Activated T-helper 2 cell treated with anti-CD3 and anti-CD28 coated beads, Interferon-gamma antibody, Interleukin-2, Interleukin-4, amounts not matched to agents 10 μg/mL and 5 μg/mL and 100 μg/mL, durations not matched to agents 14 hours and 24 hours and 36 hours (primary cell): ENCODE data around the gene TNFRSF17. TPM values are rescaled to one million over a fixed set of nuclear protein-coding genes. Genes with fewer than 3 reads are reported as not detected.
A peak's percentile ranks its signal among the peaks of the same experiment; 100 is the strongest.

ENCODE experiments used
- DNase-seq: peaks from one replicate; pipeline ENCODE4 v3.0.0; 2021; ENCODE audit warnings: low spot score
- H3K27ac Mint-ChIP-seq: one replicate; pipeline ENCODE4 v1.8.0; 2021; ENCODE audit warnings: mixed read lengths
- H3K27me3 Mint-ChIP-seq: one replicate; pipeline ENCODE4 v1.8.0; 2021; ENCODE audit warnings: low read depth, mixed read lengths
- H3K36me3 Mint-ChIP-seq: one replicate; pipeline ENCODE4 v1.8.0; 2021; ENCODE audit warnings: low read depth, mixed read lengths
- H3K4me1 Mint-ChIP-seq: one replicate; pipeline ENCODE4 v1.8.0; 2021; ENCODE audit warnings: low read depth, mixed read lengths
- H3K4me3 Mint-ChIP-seq: one replicate; pipeline ENCODE4 v1.8.0; 2021; ENCODE audit warnings: low read depth, mild to moderate bottlenecking, moderate library complexity, mixed read lengths
- H3K9me3 Mint-ChIP-seq: one replicate; pipeline ENCODE4 v1.8.0; 2021; ENCODE audit warnings: mixed read lengths
- intact Hi-C: fragments of 100-400 bp; cut with micrococcal nuclease; formaldehyde crosslinking; loops from one replicate; pipeline ENCODE4 v1.15.1; 2023
- total RNA-seq: library from RNA; stranded (reverse); gene quantifications from 2 replicates; pipeline ENCODE4 v1.2.3, GENCODE V29; 2022

Gene TNFRSF17
- total RNA-seq, 1 donor from 2014 or later = not detected

DNA sequence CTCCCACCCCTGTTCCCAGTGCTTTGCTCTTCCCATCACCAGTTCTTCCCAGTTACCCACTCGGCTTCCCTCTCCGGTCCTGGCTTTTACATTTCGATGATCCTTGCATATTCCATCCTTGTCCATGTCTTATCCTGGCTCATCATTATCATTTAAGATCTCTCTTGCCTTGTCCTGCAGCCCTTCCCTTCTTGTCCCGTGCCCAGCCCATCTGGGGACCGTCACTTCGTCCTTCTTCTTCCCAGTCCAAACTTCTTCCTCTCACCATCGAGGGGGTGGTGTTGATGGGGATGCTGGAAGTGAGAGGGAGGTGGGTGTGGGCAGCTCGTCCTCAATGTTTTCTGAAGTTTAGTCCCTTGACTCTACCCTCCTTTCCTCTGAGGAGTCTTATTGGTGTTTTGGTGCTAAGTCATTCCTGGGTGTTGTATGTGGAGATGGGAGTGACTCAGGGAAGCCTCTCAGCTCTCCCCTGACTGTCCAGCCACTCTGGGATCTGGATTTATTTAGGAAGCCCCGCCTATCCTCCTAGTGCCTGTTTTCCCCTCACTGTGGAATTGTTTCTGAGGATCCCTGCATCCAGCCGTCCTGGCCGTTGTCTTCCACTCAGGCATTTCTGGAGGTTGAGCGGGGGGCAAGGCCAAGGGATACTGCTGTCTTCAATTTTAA lies 12.5 kb downstream of the TNFRSF17 start:
- H3K4me1 Mint-ChIP-seq = peaks cover 24% of the 10 kb centered on the region
- intact Hi-C loops = loop anchor here (2.0 to 10.0 kb wide), 2 partner anchors 63 to 87 kb away; partner anchors contain the start of gene GSPT1
- H3K9me3 Mint-ChIP-seq = no peaks in the 10 kb centered on the region
- H3K4me3 Mint-ChIP-seq = peak overlapping the region; percentile 96
- no peak for DNase-seq
- no peaks in the 10 kb centered on the region for H3K27me3 Mint-ChIP-seq
- H3K27ac Mint-ChIP-seq = peak overlapping the region; percentile 43
- H3K36me3 Mint-ChIP-seq = peaks cover 4% of the 10 kb centered on the region

DNA sequence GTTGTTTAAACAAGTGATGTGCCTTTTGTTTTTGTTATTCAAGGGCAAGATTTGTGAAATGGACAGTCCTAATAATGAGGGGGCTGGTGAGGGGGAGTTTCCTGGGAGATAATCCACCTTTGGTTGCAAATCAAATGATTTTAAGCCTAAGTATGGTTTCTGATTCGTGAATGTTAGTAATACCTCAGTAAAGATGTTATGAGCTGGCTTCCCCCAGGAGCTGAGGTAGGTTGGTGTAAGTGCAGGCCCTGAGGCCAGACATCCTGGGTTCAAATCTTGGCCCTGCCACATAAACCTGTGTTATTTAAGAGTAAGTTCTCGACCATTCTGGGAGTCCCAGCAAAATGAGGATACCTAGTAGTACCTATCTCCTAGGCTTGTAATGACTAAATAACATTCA lies 13.1 kb downstream of the TNFRSF17 start:
- Mint-ChIP-seq H3K27me3 (no peaks in the 10 kb centered on the region), H3K4me3 (peak overlapping the region; percentile 96), H3K36me3 (peaks cover 4% of the 10 kb centered on the region), H3K9me3 (no peaks in the 10 kb centered on the region), H3K27ac (no peak overlapping the region), H3K4me1 (peaks cover 24% of the 10 kb centered on the region)
- intact Hi-C loops = loop anchor here (10.0 kb wide), 1 partner anchor 87 kb away; no protein-coding TSS in a partner anchor
- no peak for DNase-seq

DNA sequence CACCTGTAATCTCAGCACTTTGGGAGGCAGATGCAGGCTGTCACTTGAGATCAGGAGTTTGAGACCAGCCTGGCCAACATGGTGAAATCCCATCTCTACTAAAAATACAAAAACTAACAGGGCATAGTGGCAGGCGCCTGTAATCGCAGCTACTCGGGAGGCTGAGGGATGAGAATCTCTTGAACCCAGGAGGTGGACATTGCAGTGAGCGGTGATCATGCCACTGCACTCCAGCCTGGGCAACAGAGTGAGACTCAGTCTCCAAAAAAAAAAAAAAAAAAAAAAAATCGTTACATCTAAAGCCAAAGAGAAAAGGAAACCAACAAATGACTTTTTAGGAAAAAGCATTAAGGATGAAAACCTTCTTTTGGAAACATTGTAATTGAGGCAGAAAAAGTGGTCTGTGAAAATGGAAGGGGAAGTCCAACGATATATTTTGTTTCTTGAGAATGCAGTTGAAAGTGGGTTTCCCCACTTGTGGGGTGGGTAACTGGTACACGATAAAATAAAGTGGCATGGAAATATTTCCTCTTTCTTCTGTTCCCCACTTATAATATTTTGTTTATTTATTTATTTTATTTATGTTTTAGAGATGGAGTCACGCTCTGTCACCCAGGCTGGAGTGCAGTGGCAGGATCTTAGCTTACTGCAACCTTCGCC lies 14.1 kb downstream of the TNFRSF17 start:
- Mint-ChIP-seq H3K27ac (no peak overlapping the region), H3K4me1 (peaks cover 24% of the 10 kb centered on the region), H3K9me3 (no peaks in the 10 kb centered on the region), H3K36me3 (peaks cover 4% of the 10 kb centered on the region), H3K4me3 (no peak overlapping the region), H3K27me3 (no peaks in the 10 kb centered on the region)
- intact Hi-C loops = loop anchor here (10.0 kb wide), 1 partner anchor 86 kb away; no protein-coding TSS in a partner anchor
- DNase-seq = no peak

DNA sequence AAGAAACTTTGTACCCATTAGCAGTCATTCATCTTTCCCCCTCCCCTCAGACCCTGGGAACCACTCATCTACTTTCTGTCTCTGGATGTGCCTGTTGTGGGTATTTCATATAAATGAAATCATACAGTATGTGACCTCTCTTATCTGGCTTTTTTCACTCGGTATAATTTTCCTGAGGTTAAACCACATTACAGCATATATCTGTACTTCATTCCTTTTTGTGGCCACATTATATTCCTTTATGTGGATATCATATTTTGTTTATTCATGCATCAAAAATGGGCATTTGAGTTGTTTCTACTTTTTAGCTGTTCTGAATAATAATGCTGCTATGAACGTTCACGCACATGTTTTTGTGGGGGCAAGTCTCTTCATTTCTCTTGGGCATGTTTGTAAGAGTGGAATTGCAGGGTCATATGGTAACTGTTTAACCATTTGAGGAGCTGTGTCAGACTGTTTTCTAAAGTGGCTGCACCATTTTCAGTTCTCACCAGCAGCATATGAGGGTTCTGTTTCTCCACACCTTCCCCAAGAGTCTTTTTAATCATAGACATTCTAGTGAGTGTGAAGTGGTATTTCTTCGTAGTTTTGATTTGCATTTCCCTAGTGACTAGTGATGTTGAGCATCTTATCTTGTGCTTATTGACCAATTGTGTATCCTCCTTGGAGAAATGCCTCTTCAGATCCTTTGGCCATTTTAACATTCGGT lies 15.3 kb downstream of the TNFRSF17 start:
- Mint-ChIP-seq H3K27ac (no peak overlapping the region), H3K36me3 (peaks cover 4% of the 10 kb centered on the region), H3K27me3 (no peaks in the 10 kb centered on the region), H3K4me3 (no peak overlapping the region), H3K4me1 (peaks cover 24% of the 10 kb centered on the region), H3K9me3 (no peaks in the 10 kb centered on the region)
- DNase-seq = no peak
- intact Hi-C loops = no loop called here

DNA sequence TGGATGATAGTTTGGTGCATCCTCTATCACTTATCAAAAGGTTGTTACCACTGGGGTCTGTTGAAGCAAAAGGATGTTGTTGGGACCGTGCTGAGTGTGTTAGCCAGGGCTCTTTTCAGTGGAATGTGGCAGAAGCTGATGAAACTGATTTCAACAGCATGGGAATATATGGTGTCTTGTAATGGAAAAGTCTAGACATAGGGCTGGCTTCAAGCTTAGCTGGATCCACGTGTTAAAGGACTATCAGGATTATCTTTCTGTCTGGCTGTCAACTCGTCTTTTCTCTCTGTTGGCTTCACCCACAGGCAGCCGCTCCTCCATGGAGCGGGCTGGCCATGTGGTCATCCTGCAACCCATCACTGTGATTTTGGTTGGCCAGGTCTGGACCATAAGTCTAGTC lies 20.2 kb downstream of the TNFRSF17 start:
- no peaks in the 10 kb centered on the region for H3K9me3 Mint-ChIP-seq
- H3K27ac Mint-ChIP-seq = no peak overlapping the region
- H3K36me3 Mint-ChIP-seq = no peaks in the 10 kb centered on the region
- intact Hi-C loops = no loop called here
- no peaks in the 10 kb centered on the region for H3K27me3 Mint-ChIP-seq
- no peak overlapping the region for H3K4me3 Mint-ChIP-seq
- H3K4me1 Mint-ChIP-seq = peaks cover 2% of the 10 kb centered on the region
- no peak for DNase-seq

DNA sequence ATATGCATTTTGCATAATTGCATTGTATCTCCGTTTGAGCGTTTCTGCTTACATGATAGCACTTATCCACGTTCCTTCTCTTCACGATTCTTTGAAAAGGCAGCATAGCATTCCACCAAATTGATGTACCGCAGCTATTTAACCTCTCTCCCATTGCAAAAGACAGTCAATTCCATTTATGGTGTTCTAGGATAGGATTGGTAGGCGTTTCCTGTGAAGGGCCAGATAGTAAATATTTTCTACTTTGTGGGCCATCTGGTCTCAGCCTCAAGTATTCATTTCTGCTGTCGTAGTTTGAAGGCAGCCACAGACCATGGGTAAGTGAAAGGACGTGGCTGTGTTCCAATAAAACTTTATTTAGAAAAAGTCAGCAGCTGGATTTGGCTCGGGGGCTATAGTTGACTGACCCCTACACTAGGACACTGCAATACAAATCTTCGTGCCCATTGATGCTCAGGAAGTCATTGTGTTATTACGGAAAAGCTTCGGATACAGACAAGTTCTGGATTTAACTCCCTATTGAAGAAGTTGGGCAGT lies 21.6 kb downstream of the TNFRSF17 start:
- no peaks in the 10 kb centered on the region for H3K4me1 Mint-ChIP-seq
- H3K36me3 Mint-ChIP-seq = no peaks in the 10 kb centered on the region
- no peaks in the 10 kb centered on the region for H3K27me3 Mint-ChIP-seq
- no peaks in the 10 kb centered on the region for H3K9me3 Mint-ChIP-seq
- DNase-seq = no peak
- H3K4me3 Mint-ChIP-seq = no peak overlapping the region
- intact Hi-C loops = no loop called here
- no peak overlapping the region for H3K27ac Mint-ChIP-seq

DNA sequence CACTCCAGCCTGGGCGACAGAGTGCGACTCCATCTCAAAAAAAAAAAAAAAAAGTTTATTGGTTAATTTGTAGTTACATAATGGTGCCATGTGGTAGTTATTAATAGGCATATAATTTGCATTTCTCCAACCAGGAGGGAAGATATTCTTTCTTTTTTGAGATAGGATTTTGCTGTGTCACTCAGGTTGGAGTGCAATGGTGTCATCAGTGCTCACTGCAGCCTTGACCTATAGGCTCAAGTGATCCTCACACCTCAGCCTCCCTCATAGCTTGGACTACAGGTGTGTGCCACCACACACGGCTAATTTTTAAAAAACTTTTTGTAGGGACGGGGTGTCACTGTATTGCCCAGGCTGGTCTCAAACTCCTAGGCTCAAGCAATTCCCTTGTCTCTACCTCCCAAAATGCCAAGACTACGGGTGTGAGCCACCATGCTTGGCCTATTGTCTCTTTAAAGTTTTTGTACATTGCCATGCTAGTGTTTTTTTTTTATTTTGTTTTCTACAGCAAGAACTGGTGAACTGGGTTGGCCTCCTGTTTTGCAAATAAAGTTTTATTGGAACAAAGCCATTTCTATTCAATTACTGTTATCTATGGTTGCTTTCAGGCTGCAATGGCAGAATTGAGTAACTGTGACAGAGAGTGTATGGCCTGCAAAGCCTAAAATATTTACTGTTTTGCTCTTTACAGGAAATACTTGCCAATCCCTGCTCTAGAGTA lies 23.4 kb downstream of the TNFRSF17 start:
- intact Hi-C loops = no loop called here

DNA sequence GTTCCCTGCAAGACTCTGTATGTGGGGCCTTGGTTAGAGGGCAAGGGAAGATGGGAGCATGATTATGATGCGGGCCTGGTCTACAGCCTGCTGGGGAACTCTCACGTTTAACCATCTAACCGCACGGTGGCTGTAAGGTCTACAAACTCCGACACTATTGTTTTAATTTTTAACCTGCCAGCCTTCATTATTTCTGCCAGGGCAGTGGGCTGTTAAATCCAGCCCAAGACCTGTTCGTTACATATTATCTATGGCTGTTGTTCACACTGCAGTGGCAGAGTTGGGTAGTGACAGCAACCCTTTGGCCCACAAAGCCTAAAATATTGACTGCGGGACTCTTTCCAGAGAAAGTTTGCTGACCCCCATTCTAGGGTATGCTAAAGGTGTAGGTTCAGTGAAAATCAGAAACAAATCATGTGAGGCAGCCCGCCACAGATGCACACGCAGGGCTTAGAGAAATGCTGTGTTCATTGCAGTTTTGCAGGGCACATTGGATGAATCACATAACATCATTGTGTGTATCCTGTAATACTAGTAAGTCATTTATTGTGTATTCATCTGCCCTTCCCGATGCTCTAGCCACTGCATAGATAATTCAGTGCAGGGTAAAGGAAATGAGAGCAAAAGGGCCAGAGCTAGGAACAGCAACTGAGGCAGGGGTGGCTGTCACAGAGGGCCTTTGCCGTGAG lies 25.8 kb downstream of the TNFRSF17 start:
- Mint-ChIP-seq H3K9me3 (no peaks in the 10 kb centered on the region), H3K36me3 (no peaks in the 10 kb centered on the region)

More for the DNA sequence above, 23.4 kb downstream of the TNFRSF17 start:
- Mint-ChIP-seq H3K4me1 (no peaks in the 10 kb centered on the region), H3K27me3 (no peaks in the 10 kb centered on the region), H3K4me3 (no peak overlapping the region), H3K36me3 (no peaks in the 10 kb centered on the region), H3K9me3 (no peaks in the 10 kb centered on the region), H3K27ac (no peak overlapping the region)
- DNase-seq = no peak

DNA sequence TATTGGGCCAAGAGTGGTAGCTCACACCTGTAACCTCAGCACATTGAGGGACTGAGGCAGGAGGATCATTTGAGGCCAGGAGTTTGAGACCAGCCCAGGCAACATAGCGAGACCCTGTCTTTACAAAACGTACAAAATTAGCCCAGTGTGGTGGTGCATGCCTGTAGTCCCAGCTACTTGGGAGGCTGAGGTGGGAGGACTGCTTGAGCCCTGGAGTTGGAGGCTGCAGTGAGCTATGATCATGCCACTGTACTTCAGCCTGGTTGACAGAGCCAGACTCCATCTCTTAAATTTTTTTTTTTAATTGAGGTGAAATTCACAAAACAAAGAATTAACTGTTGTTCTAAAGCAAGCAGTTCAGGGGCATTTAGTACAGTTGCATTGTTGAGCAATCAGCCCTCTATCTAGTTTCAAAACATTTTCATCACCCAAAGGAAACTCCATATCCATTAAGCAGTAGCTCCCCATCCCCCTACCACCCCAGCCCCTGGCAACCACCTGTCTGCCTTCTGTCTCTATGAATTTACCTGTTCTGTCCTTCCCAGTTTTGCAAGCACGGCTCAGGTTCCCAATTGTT lies 27.1 kb downstream of the TNFRSF17 start:
- Mint-ChIP-seq H3K36me3 (no peaks in the 10 kb centered on the region), H3K4me1 (no peaks in the 10 kb centered on the region), H3K4me3 (no peak overlapping the region), H3K27ac (no peak overlapping the region), H3K27me3 (no peaks in the 10 kb centered on the region), H3K9me3 (no peaks in the 10 kb centered on the region)
- no peak for DNase-seq
- intact Hi-C loops = no loop called here

More for the DNA sequence above, 25.8 kb downstream of the TNFRSF17 start:
- intact Hi-C loops = no loop called here
- Mint-ChIP-seq H3K27ac (no peak overlapping the region), H3K4me1 (no peaks in the 10 kb centered on the region), H3K27me3 (no peaks in the 10 kb centered on the region), H3K4me3 (no peak overlapping the region)
- DNase-seq = no peak

DNA sequence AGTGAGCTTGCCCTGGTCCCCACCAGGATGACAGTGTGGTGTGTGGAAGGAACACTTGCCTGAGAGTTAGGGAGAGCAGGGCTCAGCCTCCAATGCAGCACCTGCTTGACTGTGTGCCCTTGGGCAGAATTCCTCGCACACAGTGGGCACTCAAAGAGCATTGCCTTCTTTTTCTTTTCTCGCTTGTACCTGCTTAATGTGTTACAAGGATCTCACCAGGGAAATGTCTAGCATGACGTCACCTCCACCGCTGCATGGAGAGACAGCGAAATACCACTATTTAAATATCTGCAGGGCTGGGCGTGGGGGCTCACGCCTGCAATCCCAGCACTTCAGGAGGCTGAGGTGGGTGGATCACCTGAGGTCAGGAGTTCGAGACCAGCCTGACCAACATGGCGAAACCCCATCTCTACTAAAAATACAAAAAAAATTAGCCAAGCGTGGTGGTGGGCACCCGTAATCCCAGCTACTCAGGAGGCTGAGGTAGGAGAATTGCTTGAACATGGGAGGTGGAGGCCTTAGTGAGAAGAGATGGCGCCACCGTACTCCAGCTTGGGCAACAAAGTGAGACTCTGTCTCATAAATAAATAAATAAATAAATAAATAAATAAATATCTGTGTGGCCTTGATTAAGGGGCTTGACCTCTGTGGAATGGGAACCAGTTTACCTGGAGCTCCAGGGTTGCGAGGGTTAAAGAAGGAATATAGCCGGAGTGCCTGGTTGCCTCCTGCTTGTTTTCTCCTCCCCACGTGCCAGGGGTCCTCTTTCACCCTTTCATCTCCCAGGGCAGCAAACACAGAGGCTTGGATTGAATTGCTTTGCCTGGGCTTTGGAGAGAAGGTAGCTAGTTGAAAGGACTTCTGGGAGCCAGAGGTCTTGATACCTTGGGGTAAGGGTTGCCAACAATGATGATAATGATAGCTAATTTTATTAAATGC lies 27.8 kb downstream of the TNFRSF17 start:
- DNase-seq = no peak
- Mint-ChIP-seq H3K4me1 (no peaks in the 10 kb centered on the region), H3K27me3 (no peaks in the 10 kb centered on the region)

More for the DNA sequence above, 27.8 kb downstream of the TNFRSF17 start:
- H3K9me3 Mint-ChIP-seq = no peaks in the 10 kb centered on the region
- intact Hi-C loops = no loop called here
- no peaks in the 10 kb centered on the region for H3K36me3 Mint-ChIP-seq
- no peak overlapping the region for H3K27ac Mint-ChIP-seq
- no peak overlapping the region for H3K4me3 Mint-ChIP-seq
